Rectal smooth muscle tissue (tissue), 1 donor: ENCODE measurements around the gene GTPBP4.

Experiments
- H3K27ac ChIP-seq: one replicate; pipeline ENCODE4 v1.7.0; 2013; ENCODE audit warnings: low read depth, low read length, inconsistent platforms
- H3K27me3 ChIP-seq: one replicate; pipeline ENCODE4 v1.7.0; 2013; ENCODE audit warnings: low read length; ENCODE audit not compliant: control insufficient read depth, insufficient read depth
- H3K36me3 ChIP-seq: one replicate; pipeline ENCODE4 v1.7.0; 2013; ENCODE audit warnings: low read length; ENCODE audit not compliant: control insufficient read depth, insufficient read depth
- H3K4me1 ChIP-seq: one replicate; pipeline ENCODE4 v1.7.0; 2013; ENCODE audit warnings: low read length; ENCODE audit not compliant: control insufficient read depth, insufficient read depth
- H3K4me3 ChIP-seq: one replicate; pipeline ENCODE4 v1.7.0; 2013; ENCODE audit warnings: low read length
- H3K9ac ChIP-seq: one replicate; pipeline ENCODE4 v1.7.0; 2013; ENCODE audit warnings: low read length

The GTPBP4 gene

DNA sequence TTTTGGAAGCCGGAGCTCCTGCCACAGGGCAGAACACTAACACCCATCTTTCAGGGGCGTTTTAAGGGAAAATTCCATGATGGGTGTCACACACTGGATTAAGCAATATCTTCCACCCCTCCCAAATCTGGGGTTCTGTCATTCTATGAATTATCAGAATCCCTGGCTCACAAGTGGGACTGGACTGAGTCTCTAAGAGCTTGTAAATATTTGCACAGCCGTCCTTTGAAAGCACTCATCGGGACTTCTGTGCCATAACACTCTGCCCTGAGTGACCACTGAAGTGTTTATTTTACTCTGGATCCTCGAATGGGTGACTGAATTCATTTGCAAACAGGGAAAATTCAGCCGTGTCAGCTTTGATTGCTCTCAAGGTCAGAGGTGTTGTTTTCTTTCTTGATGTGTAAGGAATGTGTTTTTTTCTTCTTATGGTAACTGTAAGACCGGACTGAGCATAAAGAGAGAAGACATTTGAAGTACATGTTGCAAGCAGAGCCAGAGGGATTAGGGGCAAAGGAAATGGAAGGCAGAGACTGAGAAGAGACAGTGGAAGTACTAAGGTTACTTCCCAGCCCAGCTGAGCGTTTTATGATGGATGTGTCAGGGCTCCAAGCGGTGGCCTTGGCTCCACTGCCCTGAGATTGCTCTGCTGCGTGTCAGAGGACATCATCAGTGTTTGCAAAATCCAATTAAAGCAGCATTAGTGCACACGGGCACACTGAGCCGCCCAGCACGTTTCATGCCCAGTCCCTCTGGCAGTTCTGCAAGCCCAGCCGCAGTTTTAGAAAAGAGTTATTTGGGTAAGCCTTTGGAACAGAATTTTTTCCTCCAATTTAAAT lies 17.7 kb upstream of the GTPBP4 start:
- peaks cover 6% of the 10 kb centered on the region for H3K4me1 ChIP-seq
- H3K27me3 ChIP-seq: no peaks in the 10 kb centered on the region
- peak overlapping the region; percentile 45 for H3K4me3 ChIP-seq
- peak overlapping the region; percentile 14 for H3K27ac ChIP-seq
- H3K9ac ChIP-seq: no peak overlapping the region
- H3K36me3 ChIP-seq: no peaks in the 10 kb centered on the region

DNA sequence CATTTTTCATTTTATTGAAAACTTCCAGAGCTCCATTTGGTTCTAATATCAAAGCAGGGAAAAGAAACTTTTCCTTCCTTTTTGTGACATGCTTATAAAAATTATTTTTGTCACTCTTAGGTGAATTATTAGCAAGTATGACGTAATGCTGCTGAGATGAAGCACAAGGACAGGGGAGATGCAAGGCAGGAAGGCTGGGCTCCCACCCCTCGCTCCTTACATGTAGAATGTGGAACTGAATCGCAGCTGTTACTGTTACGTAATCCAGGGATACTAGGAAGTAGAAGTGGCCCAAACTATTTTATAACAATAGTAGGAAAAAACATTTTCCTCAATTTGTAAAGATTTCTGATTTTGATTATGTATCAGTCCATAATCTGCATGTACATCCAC lies 17.1 kb upstream of the GTPBP4 start:
- no peak overlapping the region for H3K27ac ChIP-seq
- H3K9ac ChIP-seq: no peak overlapping the region
- no peaks in the 10 kb centered on the region for H3K27me3 ChIP-seq
- H3K4me1 ChIP-seq: peaks cover 6% of the 10 kb centered on the region
- H3K4me3 ChIP-seq: no peak overlapping the region
- no peaks in the 10 kb centered on the region for H3K36me3 ChIP-seq

DNA sequence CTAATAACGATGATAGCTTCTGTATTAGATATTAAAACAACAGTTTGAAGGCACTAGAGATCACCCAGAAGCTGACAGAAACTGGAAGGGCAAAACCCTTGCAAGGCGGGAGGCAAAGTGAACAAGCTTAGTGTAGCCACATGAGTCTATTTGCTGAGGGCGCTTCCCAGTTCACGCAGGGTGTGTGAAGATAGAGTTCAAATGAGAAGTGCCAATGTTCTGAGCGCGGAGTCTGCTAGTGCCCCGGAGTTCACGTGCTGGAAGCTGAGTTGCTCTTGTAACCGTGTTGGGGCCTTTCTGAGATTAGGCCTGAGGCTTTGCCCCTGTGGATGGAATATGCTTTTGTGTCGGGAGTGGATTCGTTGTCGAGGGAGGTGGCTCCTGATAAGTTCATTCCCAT lies 16.6 kb upstream of the GTPBP4 start:
- Histone ChIP-seq H3K4me3 (no peak overlapping the region), H3K4me1 (peaks cover 6% of the 10 kb centered on the region), H3K27me3 (no peaks in the 10 kb centered on the region), H3K9ac (no peak overlapping the region), H3K27ac (no peak overlapping the region), H3K36me3 (no peaks in the 10 kb centered on the region)

DNA sequence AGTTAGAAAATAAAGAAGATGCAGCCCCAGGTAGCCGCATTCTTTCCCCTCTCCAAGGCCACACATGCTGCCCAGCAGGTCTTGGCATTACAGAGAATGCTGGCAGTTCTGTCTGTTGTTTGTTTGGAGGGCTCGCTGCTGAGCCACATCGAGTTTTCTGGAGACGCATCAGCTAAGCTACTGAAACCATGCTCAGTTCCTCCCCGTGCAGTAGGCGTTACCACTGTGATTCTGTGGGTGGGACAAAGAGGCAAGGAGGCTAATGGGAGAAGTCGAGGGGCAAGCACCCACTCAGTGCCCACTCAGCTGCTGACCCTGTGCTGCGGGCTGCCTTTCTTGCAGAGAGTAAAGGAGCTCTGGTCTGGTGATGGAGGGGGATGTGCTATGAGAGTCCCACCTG lies 15.5 kb upstream of the GTPBP4 start:
- no peak overlapping the region for H3K27ac ChIP-seq
- no peaks in the 10 kb centered on the region for H3K27me3 ChIP-seq
- no peak overlapping the region for H3K9ac ChIP-seq
- H3K4me3 ChIP-seq: no peak overlapping the region
- H3K4me1 ChIP-seq: peaks cover 6% of the 10 kb centered on the region
- no peaks in the 10 kb centered on the region for H3K36me3 ChIP-seq

DNA sequence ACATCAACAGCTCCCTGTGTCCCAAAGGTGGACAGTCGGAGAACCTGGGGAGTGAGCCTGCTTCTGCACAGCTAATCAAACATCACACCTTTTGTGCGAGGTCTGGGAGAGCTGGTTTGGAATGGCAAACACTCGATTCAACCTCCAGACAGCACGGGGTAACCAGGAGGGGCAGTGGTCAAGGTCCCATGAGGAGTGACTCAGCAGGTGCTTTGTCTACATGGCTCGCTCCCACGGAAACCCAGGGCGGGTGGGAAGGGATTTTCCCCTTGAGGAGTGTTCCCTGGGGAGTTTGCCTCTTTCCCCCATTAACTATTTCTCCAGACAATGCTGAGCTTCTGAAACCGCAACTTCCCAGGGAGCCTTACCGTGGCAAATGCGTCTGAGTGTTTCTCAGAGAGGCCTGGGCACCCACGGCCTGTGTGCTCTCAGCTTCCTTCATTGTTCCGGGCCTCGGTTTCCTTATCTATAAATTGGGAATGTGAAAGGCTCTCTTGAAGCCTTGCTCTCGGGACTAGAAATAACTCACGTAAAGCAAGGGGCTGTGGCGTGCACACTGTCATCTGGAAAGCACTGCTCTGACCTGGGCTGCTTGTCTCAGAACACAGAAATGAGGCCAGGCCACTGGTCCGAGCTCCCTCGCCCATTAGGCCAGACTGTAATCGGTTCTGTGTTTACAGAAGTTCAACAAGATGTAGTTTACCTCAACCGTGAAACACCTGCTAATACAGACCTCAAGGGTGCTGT lies 14.0 kb upstream of the GTPBP4 start:
- no peak overlapping the region for H3K27ac ChIP-seq
- H3K9ac ChIP-seq: no peak overlapping the region
- H3K36me3 ChIP-seq: no peaks in the 10 kb centered on the region
- no peaks in the 10 kb centered on the region for H3K27me3 ChIP-seq
- H3K4me1 ChIP-seq: peaks cover 6% of the 10 kb centered on the region
- no peak overlapping the region for H3K4me3 ChIP-seq

DNA sequence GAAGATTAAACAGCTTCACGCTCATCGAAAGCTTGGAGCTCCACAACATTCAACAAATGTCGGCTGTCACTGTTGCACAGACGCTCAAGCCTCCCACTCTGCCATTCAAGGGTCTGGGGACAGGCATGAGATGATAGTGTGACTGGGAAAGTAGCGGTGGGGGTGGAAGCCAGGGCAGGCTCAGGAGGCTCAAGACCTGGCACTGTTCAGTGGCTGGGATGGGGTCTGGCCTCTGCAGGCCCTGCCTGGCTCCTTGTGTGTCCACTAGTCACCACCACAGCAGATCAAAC lies 13.5 kb upstream of the GTPBP4 start:
- Histone ChIP-seq H3K4me3 (no peak overlapping the region), H3K9ac (no peak overlapping the region), H3K4me1 (peaks cover 6% of the 10 kb centered on the region), H3K27ac (no peak overlapping the region), H3K36me3 (no peaks in the 10 kb centered on the region), H3K27me3 (no peaks in the 10 kb centered on the region)

DNA sequence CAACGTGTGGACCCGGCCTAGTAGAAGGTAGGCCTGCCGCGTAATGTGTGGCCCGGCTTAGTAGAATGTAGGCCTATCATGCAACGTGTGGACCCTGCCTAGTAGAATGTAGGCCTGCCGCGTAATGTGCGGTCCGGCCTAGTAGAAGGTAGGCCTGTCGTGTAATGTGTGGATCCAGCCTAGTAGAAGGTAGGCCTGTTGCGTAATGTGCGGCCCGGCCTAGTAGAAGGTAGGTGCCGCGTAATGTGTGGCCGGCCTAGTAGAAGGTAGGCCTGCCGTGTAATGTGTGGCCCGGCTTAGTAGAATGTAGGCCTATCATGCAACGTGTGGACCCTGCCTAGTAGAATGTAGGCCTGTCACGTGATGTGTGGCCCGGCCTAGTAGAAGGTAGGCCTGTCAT lies 11.9 kb upstream of the GTPBP4 start:
- no peak overlapping the region for H3K9ac ChIP-seq
- H3K27ac ChIP-seq: no peak overlapping the region
- no peaks in the 10 kb centered on the region for H3K27me3 ChIP-seq
- H3K4me3 ChIP-seq: no peak overlapping the region
- no peaks in the 10 kb centered on the region for H3K4me1 ChIP-seq
- H3K36me3 ChIP-seq: no peaks in the 10 kb centered on the region

DNA sequence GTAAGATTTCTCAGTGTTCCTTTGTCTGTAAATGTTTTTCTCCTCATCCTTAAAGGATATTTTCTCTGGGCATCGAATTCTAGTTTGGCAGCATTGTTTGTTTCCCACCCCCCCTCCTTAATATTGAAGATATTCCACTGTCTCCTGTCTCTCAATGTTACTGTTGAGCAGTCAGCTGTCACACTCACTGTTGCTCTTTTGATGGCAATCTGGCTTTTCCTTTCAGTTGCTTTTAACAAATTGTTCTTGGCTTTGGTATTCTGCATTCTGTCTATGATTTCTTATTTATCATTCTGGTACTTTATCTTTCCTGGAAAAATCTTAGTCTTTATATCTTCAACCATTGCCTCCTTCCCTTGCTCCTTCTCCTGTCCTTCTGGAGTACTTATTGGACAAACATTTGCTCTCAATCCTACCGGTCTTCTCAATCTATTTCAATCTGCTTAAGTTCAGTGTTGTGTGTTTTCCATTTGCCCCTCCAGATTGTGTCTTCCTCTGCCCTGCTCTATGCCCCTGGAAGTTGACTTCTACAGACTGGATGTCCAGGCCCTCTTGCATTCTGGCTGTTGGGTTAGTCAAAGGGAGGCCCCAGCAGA lies 9.3 kb upstream of the GTPBP4 start:
- H3K4me3 ChIP-seq: no peak overlapping the region
- no peak overlapping the region for H3K9ac ChIP-seq
- no peak overlapping the region for H3K27ac ChIP-seq
- H3K36me3 ChIP-seq: no peaks in the 10 kb centered on the region
- no peaks in the 10 kb centered on the region for H3K27me3 ChIP-seq
- no peaks in the 10 kb centered on the region for H3K4me1 ChIP-seq

DNA sequence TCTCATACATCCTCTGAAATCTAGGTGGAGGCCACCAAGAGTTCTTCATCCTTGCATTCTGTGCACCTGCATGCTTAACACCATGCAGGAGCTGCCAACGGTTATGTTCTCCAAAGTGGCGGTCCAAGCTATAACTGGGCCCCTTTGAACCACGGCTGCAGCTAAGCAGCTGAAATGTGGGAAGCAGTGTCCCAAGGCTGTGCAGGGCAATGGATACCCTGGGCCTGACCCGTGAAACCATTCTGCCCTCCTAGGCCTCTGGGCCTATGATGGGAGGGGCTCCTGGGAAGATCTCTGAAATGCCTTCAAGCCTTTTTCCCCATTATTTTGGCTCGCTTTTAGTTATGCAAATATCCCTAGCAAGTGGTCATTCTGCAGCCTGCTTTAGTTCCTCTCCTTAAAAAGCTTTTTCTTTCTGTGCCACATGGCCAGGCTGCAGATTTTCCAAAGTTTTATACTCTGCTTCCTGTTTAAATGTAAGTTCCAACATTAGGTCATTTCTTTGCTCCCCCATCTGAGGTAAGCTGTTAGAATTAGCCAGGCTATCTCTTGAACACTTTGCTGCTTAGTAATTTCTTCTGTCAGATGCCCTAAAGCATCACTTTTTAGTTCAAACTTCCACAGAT lies 7.7 kb upstream of the GTPBP4 start:
- Histone ChIP-seq H3K4me3 (no peak overlapping the region), H3K36me3 (no peaks in the 10 kb centered on the region), H3K27me3 (no peaks in the 10 kb centered on the region), H3K4me1 (no peaks in the 10 kb centered on the region), H3K9ac (no peak overlapping the region), H3K27ac (no peak overlapping the region)

DNA sequence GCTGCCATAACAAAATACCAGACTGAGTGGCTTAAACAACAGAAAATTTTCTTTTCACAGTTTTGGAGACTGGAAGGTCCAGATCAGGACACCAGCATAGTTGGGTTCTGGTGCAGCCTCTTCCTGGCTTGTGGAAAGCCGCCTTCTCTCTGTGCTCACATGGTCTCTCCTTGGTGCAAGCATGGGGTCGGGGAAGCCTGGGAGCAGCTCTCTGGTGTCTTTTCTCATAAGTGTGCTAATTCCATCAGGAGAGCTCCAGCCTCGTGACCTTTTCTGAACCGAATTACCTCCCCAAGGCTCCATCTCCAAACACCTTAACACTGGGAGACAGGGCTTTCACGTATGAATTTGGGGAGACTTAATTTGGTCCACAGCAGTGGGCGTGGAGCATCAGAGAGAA lies 4.8 kb upstream of the GTPBP4 start:
- Histone ChIP-seq H3K4me3 (no peak overlapping the region), H3K27ac (no peak overlapping the region), H3K9ac (no peak overlapping the region), H3K27me3 (no peaks in the 10 kb centered on the region), H3K36me3 (no peaks in the 10 kb centered on the region), H3K4me1 (peaks cover 8% of the 10 kb centered on the region)

DNA sequence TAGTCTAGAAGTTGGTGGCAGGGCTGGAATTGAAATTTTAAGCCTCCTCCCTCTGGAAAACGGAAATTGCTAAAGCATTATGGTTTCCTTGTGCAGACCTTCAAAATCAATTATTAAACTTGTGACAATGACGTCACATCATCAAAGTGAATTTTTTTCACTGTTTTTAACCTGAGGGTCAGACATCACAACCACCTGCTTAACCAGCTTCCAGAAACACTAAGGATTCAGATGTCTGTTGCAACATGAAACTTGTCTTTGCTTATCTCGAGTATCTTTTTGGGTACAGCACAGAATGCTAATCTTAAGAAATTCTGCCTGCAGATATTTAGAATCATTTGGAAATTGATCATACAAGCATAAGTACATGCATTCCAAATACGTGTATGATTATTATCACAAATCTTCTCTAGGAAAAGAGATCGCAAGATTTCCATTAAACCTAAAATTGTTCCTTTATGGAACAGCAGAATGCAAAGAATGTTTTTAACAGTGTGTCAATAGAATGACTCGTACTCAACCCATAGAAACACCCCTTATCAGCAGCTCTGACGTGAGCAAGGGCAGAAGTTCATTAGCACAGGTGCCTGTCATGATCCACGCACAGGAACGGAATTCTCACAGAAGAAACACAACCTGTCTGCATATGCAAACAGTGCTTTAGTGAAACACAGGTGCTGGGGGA lies 4.1 kb upstream of the GTPBP4 start:
- Histone ChIP-seq H3K9ac (no peak overlapping the region), H3K27ac (no peak overlapping the region), H3K36me3 (no peaks in the 10 kb centered on the region), H3K27me3 (no peaks in the 10 kb centered on the region), H3K4me3 (no peak overlapping the region), H3K4me1 (peaks cover 10% of the 10 kb centered on the region)

DNA sequence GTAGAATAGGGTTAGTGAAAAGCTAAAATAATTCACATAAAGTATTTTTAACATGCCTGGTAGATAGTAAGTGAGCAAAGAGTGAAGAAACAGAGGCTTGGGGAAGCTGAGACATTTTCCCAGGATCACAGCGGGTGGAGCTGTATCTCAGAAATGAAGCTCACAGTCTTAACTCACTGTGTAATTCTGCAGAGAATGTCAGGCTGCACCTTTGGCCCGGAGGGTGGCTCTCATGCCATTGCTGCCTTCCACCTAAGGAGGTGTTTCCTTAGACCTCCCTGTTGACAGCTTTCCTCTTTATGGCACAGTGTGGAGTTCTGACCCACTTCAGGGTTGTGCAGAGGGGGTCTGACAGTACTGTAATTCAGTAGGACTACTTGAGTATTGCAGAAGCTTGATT lies 2.9 kb upstream of the GTPBP4 start:
- peaks cover 12% of the 10 kb centered on the region for H3K4me1 ChIP-seq
- H3K27ac ChIP-seq: no peak overlapping the region
- H3K36me3 ChIP-seq: no peaks in the 10 kb centered on the region
- no peaks in the 10 kb centered on the region for H3K27me3 ChIP-seq
- H3K9ac ChIP-seq: no peak overlapping the region
- H3K4me3 ChIP-seq: no peak overlapping the region
